Stimulated activated naive CD8-positive, alpha-beta T cell treated with anti-CD3 and anti-CD28 coated beads, Interleukin-15, Interleukin-2, amounts not matched to agents 100 U/mL and 50 U/mL, for 24 hours (primary cell): ENCODE results near the gene ZNF280D.

Source experiments
- ATAC-seq: fragments of 150-1000 bp; cut with Tn5 transposase; one replicate; pipeline ENCODE4 v1.10.0; 2021
- DNase-seq: peaks from one replicate; pipeline ENCODE4 v3.0.0; 2021

Gene ZNF280D

DNA sequence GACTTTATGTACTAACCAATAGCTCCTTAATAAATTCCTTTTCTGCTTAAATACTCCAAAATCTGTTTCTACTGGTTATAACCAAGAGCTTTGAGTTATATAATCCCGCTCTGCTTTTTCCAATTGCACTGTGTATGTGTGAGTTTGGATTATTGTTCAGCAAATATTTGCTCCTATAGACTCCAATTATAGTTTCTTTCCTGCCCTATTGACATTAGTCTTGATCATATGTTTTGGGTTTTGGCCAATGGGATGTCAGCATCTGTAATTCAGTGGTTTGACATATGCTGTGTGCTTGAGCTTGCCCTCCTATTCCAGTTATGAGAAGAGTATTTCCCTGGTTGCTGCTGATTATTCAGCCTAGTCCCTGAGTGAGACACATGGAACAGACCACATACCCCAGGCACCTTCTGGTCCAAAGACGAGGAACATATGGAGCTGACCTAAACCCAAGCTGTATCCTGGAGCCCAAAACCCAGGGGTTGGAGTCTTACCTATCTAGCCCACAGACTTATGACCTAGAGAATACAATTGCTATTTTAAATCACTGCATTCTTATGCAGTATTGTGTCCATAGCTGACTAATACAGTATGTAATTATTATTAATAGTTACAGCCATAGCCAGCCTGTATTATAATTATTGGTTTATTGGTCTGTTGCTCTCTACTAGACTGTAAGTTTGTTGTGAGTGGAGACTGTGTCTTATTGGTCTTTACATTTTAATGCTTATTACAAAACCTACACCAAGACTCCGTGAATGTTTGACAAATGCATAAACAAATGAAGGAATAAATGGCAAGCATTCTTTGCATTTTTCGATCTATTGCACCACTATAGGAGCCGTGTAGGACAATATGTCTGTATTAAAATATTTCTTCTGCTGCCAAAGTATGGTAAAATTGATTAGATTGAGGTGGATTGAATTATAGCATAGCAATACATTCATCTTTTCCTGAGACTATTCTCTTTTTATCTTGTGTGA lies 11.7 kb upstream of the ZNF280D start:
- DNase-seq (no peak), ATAC-seq (no peak)

DNA sequence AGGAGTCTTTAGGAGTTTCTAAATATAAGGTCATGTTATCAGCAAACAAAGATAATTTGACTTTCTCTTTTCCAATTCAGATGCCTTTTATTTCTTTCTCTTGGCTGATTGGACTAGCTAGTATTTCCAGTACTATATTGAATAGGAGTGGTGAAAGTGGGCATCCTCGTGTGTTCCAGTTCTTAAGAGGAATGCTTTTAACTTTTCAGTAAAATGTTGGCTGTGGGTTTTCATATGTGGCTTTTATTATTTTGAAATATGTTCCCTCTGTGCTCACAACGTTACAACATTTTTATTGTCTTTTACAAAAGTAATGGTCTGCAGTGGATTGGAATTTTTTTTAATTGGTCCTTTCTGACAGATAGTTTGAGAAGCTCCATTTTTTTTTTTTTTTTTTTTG lies 8.2 kb upstream of the ZNF280D start:
- no peak for DNase-seq
- no peak for ATAC-seq

DNA sequence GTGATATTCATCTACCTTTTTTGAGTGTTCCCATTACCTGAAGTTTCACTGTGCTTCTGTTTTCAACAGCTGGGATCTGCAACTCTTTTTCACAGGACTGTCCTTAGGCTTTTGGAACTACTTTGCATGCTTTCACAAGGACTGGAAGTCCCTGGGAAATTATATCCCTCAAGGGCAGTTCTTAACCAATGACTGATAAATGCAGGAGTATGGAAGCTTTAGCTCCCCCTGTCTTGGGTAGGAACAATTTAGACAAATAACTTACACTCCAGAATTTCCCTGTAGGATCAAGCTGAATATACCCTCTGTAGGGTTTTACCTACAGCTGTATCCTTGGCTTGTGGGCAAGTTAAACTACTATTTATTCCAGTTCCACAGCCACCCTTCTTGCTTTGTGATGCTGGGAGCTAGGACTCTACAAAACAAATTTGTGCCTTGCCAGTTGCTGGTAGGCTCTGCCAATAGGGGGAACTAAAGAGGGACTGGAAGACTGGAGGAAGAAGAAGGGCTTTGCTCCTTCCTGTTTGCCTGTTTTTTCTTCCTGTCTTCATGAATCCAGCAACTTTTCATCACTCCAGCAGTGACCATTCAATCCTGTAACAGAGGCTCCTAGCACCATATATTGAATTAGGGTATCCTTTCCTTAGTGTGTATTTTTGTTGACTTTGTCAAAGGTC lies 6.8 kb upstream of the ZNF280D start:
- no peak for DNase-seq
- no peak for ATAC-seq

- ATAC-seq: no peak
Measured at GRCh38 chr15:56739474-56739873, 6.2 kb upstream of the ZNF280D start.

GRCh38 chr15:56737791-56738190 lies 4.5 kb upstream of the ZNF280D start:
- DNase-seq: no peak
- ATAC-seq: no peak

More at GRCh38 chr15:56739474-56739873, 6.2 kb upstream of the ZNF280D start:
- DNase-seq: no peak

DNA sequence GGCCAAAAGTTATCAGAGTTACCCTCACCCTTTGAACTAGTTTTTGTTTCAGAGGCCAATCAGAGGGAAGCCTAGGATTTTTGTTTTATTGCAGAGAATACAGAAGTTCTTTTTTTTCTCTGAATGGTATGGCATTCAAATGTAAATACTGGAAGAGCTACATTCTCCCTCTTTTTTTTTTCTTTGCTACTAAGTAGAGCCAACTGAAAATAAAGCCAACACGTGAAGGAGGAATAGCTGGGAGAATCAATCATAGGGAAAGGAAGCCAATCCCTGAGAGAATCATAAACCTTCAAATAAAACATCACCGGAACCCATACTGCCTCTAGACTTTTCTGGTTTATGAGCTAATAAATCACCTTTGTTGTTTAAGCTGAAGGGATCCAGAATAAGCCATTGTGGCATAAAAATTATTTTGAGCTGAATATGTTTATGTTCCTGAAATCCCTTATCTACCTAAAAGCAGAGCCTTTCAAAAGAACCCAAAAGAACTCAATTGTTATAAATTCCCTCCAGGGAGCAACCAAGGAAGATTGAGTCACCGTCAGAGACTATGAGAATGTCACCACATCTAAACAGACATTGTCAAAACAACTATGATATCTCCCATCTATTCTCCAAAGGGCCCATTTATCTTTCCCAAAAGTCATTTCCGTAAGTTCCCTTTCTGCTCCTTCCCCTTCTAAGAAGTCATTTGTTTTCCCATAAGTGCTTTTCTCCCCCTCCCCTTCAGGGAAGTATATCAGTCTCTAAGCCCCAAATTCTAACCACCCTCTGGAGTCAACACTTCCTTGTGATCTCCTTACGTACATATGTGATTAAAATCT lies 3.8 kb upstream of the ZNF280D start:
- no peak for DNase-seq
- ATAC-seq: no peak

DNA sequence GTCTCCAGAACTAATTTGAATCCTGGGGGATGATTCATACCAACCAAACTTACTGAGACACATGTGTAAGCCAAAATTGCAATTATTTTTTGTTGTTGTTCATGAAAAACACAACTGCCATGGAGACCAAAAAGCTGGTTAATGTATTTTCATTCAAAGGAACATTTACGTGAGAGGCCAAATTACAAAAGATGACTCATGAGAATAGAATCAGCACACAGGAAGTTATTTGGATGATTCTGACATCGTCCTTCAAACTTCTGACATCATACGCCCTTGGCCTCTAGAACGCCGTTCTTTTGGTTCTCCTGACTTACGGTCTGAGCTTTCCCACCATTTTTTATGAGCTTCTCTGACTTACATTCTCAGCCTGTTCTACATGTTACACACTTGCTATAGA lies 3.0 kb upstream of the ZNF280D start:
- DNase-seq: no peak
- no peak for ATAC-seq

GRCh38 chr15:56735589-56735988 lies 2.3 kb upstream of the ZNF280D start:
- ATAC-seq (no peak), DNase-seq (no peak)

DNA sequence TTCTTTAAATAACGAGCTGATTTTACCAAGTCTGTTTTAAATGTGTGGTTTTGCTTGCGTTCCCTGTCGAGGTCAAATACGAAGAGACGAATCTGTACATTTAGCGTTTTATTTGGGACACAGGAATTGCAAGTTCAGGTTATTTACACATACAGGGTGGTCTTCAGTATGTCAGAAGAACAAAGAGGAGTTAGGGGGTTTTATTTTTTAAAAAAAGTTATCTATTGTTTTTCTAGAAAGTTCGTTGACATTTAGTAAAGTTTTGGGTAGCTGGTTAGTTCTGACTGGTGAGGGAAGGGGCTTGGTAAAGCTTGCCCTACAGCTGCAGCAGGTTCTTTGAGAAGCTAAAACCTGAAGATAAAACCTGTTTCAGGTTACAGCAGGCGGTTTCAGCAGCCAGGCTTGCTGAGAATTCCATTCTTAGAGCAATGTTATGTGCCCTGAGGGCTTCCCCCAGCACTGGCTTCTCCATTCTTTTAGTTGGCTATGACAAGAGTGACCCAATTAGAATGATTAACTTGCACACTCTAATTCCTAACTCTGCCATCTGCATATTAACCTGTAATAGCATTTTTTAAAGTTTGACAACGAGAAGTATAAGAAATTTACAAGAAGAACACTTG lies 815 bp upstream of the ZNF280D start:
- no peak for ATAC-seq
- no peak for DNase-seq

- ATAC-seq (no peak), DNase-seq (no peak)
Measured at GRCh38 chr15:56732886-56733135, 498 bp downstream of the ZNF280D start.

DNA sequence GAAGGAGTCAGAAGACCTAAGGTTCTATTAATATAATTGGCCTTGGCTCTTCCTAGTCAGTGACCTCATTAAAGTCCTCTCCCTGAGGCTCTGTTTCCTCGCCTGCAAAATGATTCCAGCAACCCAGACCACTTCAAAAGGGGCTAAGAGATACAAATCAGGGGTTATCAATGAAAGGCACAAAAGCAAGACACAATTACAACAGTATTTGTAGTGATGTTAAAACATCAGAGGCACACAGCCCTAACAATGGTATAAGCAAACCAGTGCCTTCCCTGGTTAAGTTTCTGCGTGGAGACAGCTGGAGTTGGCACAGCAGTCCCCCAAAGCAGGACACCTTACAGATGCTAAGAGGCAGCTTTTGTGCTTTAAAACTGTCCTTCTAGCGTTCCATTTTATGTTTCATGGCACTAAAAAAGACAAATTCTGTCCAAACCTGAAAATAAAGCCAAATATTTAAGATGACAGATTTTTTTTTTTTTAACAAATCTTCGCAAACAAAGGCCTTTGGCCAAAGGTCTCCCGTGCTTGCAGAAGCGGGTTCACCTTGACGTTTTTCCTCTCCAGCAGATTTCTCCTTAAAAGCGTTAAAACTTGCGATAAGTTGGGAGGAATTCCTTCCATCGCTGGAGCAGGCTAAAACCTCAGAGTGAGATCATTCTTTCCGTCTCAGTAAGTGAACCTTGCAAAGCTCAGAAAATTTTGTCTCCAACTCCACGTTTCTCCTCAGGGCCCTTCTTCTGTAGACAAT lies 999 bp downstream of the ZNF280D start:
- ATAC-seq (no peak), DNase-seq (no peak)

DNA sequence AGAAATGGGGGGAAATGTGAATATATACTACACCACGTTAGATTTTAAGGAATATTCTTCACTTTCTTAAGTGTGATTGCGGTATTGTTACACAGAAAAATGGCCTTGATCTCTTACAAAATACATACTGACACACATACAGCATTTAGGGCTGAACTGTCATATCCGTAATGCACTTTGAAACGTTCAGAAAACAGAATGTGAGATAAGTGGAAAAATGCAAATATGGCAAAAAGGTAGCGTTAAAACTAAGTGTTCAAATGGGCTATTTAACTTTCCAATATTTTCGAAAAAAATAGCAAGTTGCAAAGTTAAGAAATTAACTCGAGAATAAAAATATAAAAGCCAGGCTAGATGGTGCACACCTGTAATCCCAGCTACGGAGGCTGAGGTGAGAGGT lies 1.8 kb downstream of the ZNF280D start:
- DNase-seq (no peak), ATAC-seq (no peak)

DNA sequence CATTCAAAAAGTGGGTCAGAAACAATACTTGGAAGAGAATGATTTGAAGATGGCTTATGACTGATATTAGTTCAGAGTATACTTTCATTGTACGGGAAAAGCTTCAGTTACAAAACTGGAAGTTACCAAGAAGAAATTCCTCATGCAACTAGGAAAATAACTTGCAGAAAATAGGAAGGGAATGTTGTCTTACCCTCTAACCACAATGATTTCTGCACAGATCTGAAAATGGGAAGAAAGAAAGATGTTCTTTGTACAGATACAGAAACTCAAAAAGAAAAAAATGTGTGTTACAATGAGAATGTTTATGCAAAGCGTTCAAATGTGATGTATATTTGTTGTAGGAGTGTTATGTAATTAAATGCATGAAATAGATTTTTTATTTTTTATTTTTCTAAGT lies 3.7 kb downstream of the ZNF280D start:
- ATAC-seq: no peak
- DNase-seq: no peak

DNA sequence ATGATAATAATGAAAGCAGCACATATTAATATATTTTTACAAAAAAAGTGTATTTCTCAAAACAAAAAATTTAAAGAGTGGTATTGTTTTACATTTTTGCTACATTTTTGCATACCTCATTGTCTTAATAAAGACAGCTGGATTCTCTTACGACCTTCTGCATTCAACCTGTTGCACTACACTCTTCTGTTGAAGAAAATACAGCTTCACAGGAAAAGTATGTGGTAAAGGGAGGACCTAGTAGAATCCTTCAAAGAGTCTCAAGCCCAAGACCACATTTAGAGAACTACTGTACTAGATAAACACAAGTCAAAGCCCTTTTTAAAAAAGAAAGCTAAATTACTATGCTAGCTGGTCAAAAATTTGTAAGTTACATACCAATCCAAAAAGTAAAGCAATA lies 7.9 kb downstream of the ZNF280D start:
- no peak for ATAC-seq
- no peak for DNase-seq

DNA sequence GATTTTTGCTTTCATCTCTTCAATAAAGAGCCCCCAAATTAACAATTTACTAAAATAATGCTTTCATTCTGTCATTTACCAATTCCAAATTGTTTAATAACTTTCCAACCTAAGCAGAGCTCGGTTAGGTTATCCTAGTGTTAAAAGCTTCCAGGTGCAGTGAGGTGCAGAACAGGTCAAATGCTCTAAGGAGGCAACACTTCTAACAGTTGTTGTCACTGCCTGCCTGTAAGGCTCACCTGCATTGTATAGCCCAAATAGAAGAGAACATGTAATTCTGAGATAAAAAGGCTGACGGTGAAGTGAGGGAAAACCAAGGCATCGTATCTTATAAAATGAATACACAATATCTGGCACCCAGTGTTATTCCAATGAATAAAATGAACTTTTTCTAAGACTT lies 9.1 kb downstream of the ZNF280D start:
- DNase-seq: no peak
- no peak for ATAC-seq

DNA sequence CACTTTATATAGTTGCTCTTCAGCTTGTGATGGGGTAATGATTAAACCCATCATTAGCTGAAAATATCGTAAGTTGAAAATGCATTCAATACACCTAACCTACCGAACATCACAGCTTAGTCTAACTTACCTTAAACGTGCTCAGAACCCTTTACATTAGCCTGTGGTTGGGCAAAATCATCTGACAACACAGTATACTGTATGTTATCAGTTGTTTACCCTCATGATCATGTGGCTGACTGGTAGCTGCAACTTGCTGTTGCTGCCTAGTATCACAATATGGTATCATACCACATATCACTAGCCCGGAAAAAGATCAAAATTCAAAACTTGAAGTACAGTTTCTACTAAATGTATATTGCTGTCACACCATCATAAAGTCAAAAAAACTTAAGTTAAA lies 9.5 kb downstream of the ZNF280D start:
- DNase-seq (no peak), ATAC-seq (no peak)

- no peak for DNase-seq
Measured at GRCh38 chr15:56719774-56720555, 13.3 kb downstream of the ZNF280D start.

GRCh38 chr15:56719021-56719612 lies 14.2 kb downstream of the ZNF280D start:
- ATAC-seq (no peak), DNase-seq (no peak)

More at GRCh38 chr15:56719774-56720555, 13.3 kb downstream of the ZNF280D start:
- ATAC-seq: no peak

GRCh38 chr15:56718560-56718959 lies 14.7 kb downstream of the ZNF280D start:
- DNase-seq (no peak), ATAC-seq (no peak)

GRCh38 chr15:56716334-56716733 lies 17.0 kb downstream of the ZNF280D start:
- ATAC-seq (no peak), DNase-seq (no peak)
